Neural cell (in vitro differentiated cells): ENCODE data around the gene TEKT3. TPM values are rescaled to one million over a fixed set of nuclear protein-coding genes. Genes with fewer than 3 reads are reported as not detected.

Source experiments
- H2AFZ ChIP-seq: fragments of 200-600, 300-800 bp; sonication (generic), shearing (Covaris generic); 2 replicates; pipeline ENCODE4 v1.6.0; 2014; ENCODE audit warnings: low read depth, mild to moderate bottlenecking, antibody characterized with exemption, low read length, moderate library complexity
- H3F3A ChIP-seq: fragments of 200-600 bp; shearing (Covaris generic); 2 replicates; pipeline ENCODE4 v1.6.1; 2016; ENCODE audit warnings: mild to moderate bottlenecking, moderate library complexity, mixed read lengths, antibody characterized with exemption, low read length; ENCODE audit not compliant: insufficient read depth, poor library complexity, severe bottlenecking
- H3K27ac ChIP-seq: fragments of 200-600, 300-800 bp; sonication (generic), shearing (Covaris generic); 2 replicates; pipeline ENCODE4 v1.5.1; 2014; ENCODE audit warnings: mild to moderate bottlenecking, low read length, moderate library complexity
- H3K27me3 ChIP-seq: fragments of 300-800, 200-600 bp; sonication (generic), shearing (Covaris generic); 2 replicates; pipeline ENCODE4 v1.6.0; 2014; ENCODE audit warnings: mild to moderate bottlenecking, low read depth, low read length, moderate library complexity; ENCODE audit not compliant: insufficient read depth
- H3K36me3 ChIP-seq: fragments of 300-800, 200-600 bp; sonication (generic), shearing (Covaris generic); 2 replicates; pipeline ENCODE4 v1.5.1; 2014; ENCODE audit warnings: mild to moderate bottlenecking, antibody characterized with exemption, low read length, moderate library complexity; ENCODE audit not compliant: insufficient read depth
- H3K4me2 ChIP-seq: fragments of 300-800, 200-600 bp; sonication (generic), shearing (Covaris generic); 2 replicates; pipeline ENCODE4 v1.6.0; 2014; ENCODE audit warnings: mild to moderate bottlenecking, low read length
- H3K4me3 ChIP-seq: fragments of 300-800, 200-600 bp; sonication (generic), shearing (Covaris generic); 2 replicates; pipeline ENCODE4 v1.5.1; 2014; ENCODE audit warnings: mild to moderate bottlenecking, low read length, moderate library complexity
- H3K79me2 ChIP-seq: fragments of 200-600 bp; shearing (Covaris generic); replicated peaks from 2 replicates; pipeline ENCODE4 v1.6.0; 2014; ENCODE audit warnings: mild to moderate bottlenecking, low read length, moderate library complexity; ENCODE audit not compliant: insufficient read depth
- H3K9ac ChIP-seq: fragments of 300-800, 200-600 bp; sonication (generic), shearing (Covaris generic); 2 replicates; pipeline ENCODE4 v1.6.1; 2016; ENCODE audit warnings: mild to moderate bottlenecking, low read length, mixed read lengths
- H3K9me2 ChIP-seq: fragments of 200-600 bp; shearing (Covaris generic); 2 replicates; pipeline ENCODE4 v1.6.1; 2016; ENCODE audit warnings: mild to moderate bottlenecking, low read length, mixed read lengths; ENCODE audit not compliant: insufficient read depth
- H3K9me3 ChIP-seq: fragments of 200-600, 300-800 bp; sonication (generic), shearing (Covaris generic); 2 replicates; pipeline ENCODE4 v1.6.1; 2016; ENCODE audit warnings: mild to moderate bottlenecking, mixed run types, low read length, moderate library complexity, mixed read lengths
- H4K20me1 ChIP-seq: fragments of 200-600 bp; shearing (Covaris generic); 2 replicates; pipeline ENCODE4 v1.6.1; 2016; ENCODE audit warnings: mild to moderate bottlenecking, mixed run types; ENCODE audit not compliant: insufficient read depth
- CTCF ChIP-seq: fragments of 450-650 bp; IDR thresholded peaks from 2 replicates; pipeline ENCODE4 v1.5.1; 2014; ENCODE audit warnings: antibody characterized with exemption, mild to moderate bottlenecking, moderate library complexity; ENCODE audit not compliant: poor library complexity, severe bottlenecking
- EP300 ChIP-seq: fragments of 450-650 bp; conservative IDR thresholded peaks from 2 replicates; pipeline ENCODE4 v1.6.1; 2014; ENCODE audit warnings: antibody characterized with exemption, mild to moderate bottlenecking, moderate library complexity; ENCODE audit not compliant: poor library complexity, severe bottlenecking
- EZH2 ChIP-seq: fragments of 200-600, 300-800 bp; shearing (Covaris generic), sonication (generic); IDR thresholded peaks from 2 replicates; pipeline ENCODE4 v1.6.1; 2014; ENCODE audit warnings: antibody characterized with exemption, low read length, borderline replicate concordance, mild to moderate bottlenecking; ENCODE audit not compliant: insufficient read depth, poor library complexity, severe bottlenecking
- MXI1 ChIP-seq: fragments of 450-650 bp; conservative IDR thresholded peaks from 2 replicates; pipeline ENCODE4 v1.6.1; 2014; ENCODE audit warnings: antibody characterized with exemption, mild to moderate bottlenecking; ENCODE audit not compliant: poor library complexity, severe bottlenecking
- POLR2AphosphoS5 ChIP-seq: IDR thresholded peaks from 2 replicates; pipeline ENCODE4 v1.6.1; 2012
- RAD21 ChIP-seq: fragments of 450-650 bp; conservative IDR thresholded peaks from 2 replicates; pipeline ENCODE4 v1.6.1; 2014; ENCODE audit warnings: antibody characterized with exemption, mild to moderate bottlenecking, moderate library complexity
- REST ChIP-seq: IDR thresholded peaks from 2 replicates; pipeline ENCODE4 v1.6.1; 2012; ENCODE audit warnings: borderline replicate concordance
- SMC3 ChIP-seq: fragments of 450-650 bp; conservative IDR thresholded peaks from 2 replicates; pipeline ENCODE4 v1.6.1; 2014; ENCODE audit warnings: antibody characterized with exemption, mild to moderate bottlenecking, moderate library complexity; ENCODE audit not compliant: poor library complexity
- TAF1 ChIP-seq: IDR thresholded peaks from 2 replicates; pipeline ENCODE4 v1.6.1; 2012; ENCODE audit warnings: low read depth
- polyA plus RNA-seq: library from polyadenylated mRNA; depleted of rRNA; stranded (reverse); fragments of >200 nt; gene quantifications from 2 replicates; pipeline ENCODE4 v1.2.3, GENCODE V29; 2014

Gene TEKT3
- polyA plus RNA-seq, 1 donor from 2014 or later: 3.1 TPM

- H3K4me3 ChIP-seq: no peak overlapping the region
- no peak overlapping the region for H2AFZ ChIP-seq
- no peaks in the 10 kb centered on the region for H3F3A ChIP-seq
- H3K9me2 ChIP-seq: no peaks in the 10 kb centered on the region
- H3K27me3 ChIP-seq: peaks cover 5% of the 10 kb centered on the region
- H3K9ac ChIP-seq: no peak overlapping the region
- no peak overlapping the region for H3K27ac ChIP-seq
- H3K79me2 ChIP-seq: no peaks in the 10 kb centered on the region
- H3K36me3 ChIP-seq: no peaks in the 10 kb centered on the region
- no peak for TF ChIP-seq EP300
- TF ChIP-seq MXI1: no peak
- no peak for TF ChIP-seq POLR2AphosphoS5
- TF ChIP-seq SMC3: no peak
- TF ChIP-seq TAF1: no peak
- TF ChIP-seq CTCF: no peak
- no peak for TF ChIP-seq REST
- no peak for TF ChIP-seq RAD21
- no peak for TF ChIP-seq EZH2
- no peak overlapping the region for H3K4me2 ChIP-seq
- H3K9me3 ChIP-seq: no peaks in the 10 kb centered on the region
- no peaks in the 10 kb centered on the region for H4K20me1 ChIP-seq
Observed at GRCh38 chr17:15335446-15335845, 6.0 kb downstream of the TEKT3 start.

GRCh38 chr17:15334266-15334665 is 7.1 kb downstream of the TEKT3 start:
- H3F3A ChIP-seq: no peaks in the 10 kb centered on the region
- H3K4me2 ChIP-seq: no peak overlapping the region
- no peak overlapping the region for H3K9ac ChIP-seq
- no peaks in the 10 kb centered on the region for H3K79me2 ChIP-seq
- no peaks in the 10 kb centered on the region for H3K9me2 ChIP-seq
- H3K4me3 ChIP-seq: no peak overlapping the region
- no peak overlapping the region for H3K27ac ChIP-seq
- H2AFZ ChIP-seq: no peak overlapping the region
- H4K20me1 ChIP-seq: no peaks in the 10 kb centered on the region
- H3K9me3 ChIP-seq: no peaks in the 10 kb centered on the region
- no peaks in the 10 kb centered on the region for H3K27me3 ChIP-seq
- TF ChIP-seq MXI1 (no peak), POLR2AphosphoS5 (no peak), RAD21 (no peak), SMC3 (no peak), REST (no peak), CTCF (no peak)
- H3K36me3 ChIP-seq: no peaks in the 10 kb centered on the region
